ENCODE results near the gene OR2G2. TPM values are rescaled to one million over a fixed set of nuclear protein-coding genes. Genes with fewer than 3 reads are reported as not detected.

The OR2G2 gene
- total RNA-seq, 1 experiment from 2014 or later = not detected

DNA sequence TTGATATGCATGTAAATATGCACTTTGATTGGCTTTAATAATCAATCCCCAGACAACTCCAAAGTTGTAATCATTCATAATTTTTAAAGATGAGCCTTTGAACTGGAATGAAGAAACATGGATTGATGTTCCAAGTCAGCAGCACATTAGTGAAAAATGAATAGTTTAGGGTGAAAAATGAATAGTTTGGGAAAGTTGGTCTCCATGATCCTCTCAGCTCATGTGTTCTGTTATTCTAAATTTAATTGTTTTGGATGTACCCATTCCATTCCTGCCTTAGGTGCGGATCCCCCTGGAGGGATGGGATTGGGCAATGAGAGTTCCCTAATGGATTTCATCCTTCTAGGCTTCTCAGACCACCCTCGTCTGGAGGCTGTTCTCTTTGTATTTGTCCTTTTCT, 17.1 kb downstream of the OR2G2 start, which contains the start of gene OR2G3:
TSS of gene OR2G3 (plus strand) at position 301 of the 400 bp plus-strand sequence. CDS start at position 301, 0 bp downstream.
- CTCF ChIA-PET = no interaction called here
- no peaks in the 10 kb centered on the region for H3K4me1 Mint-ChIP-seq (ENCODE audit: low read depth, unreplicated experiment)
- intact Hi-C loops (cut with micrococcal nuclease; ENCODE audit: unreplicated experiment) = no loop called here
- no peaks in the 10 kb centered on the region for H3K36me3 Mint-ChIP-seq (ENCODE audit: insufficient read depth, unreplicated experiment)
- peaks cover 33% of the 10 kb centered on the region for H3K9me3 Mint-ChIP-seq (ENCODE audit: low read depth, unreplicated experiment)
- DNase-seq = no peak
- no peak within 1 kb of the TSS for H3K27ac Mint-ChIP-seq (ENCODE audit: unreplicated experiment)
- no peaks in the 10 kb centered on the region for H3K27me3 Mint-ChIP-seq (ENCODE audit: unreplicated experiment)
- TF ChIP-seq, protein P1, sequence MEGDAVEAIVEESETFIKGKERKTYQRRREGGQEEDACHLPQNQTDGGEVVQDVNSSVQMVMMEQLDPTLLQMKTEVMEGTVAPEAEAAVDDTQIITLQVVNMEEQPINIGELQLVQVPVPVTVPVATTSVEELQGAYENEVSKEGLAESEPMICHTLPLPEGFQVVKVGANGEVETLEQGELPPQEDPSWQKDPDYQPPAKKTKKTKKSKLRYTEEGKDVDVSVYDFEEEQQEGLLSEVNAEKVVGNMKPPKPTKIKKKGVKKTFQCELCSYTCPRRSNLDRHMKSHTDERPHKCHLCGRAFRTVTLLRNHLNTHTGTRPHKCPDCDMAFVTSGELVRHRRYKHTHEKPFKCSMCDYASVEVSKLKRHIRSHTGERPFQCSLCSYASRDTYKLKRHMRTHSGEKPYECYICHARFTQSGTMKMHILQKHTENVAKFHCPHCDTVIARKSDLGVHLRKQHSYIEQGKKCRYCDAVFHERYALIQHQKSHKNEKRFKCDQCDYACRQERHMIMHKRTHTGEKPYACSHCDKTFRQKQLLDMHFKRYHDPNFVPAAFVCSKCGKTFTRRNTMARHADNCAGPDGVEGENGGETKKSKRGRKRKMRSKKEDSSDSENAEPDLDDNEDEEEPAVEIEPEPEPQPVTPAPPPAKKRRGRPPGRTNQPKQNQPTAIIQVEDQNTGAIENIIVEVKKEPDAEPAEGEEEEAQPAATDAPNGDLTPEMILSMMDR (IDR thresholded peaks at IDR 0.05; ENCODE audit: unreplicated experiment) = no peak
- H3K4me3 Mint-ChIP-seq (ENCODE audit: low read depth, unreplicated experiment) = no peak within 1 kb of the TSS
- no TSS peak for BruUV-seq (replicated peaks)

- intact Hi-C loops (cut with micrococcal nuclease; ENCODE audit: unreplicated experiment) = no loop called here
- H3K27ac Mint-ChIP-seq (ENCODE audit: unreplicated experiment) = no peak overlapping the region
- H3K36me3 Mint-ChIP-seq (ENCODE audit: insufficient read depth, unreplicated experiment) = no peaks in the 10 kb centered on the region
- DNase-seq = no peak
- no peak overlapping the region for H3K4me3 Mint-ChIP-seq (ENCODE audit: low read depth, unreplicated experiment)
- H3K4me1 Mint-ChIP-seq (ENCODE audit: low read depth, unreplicated experiment) = no peaks in the 10 kb centered on the region
- H3K27me3 Mint-ChIP-seq (ENCODE audit: unreplicated experiment) = no peaks in the 10 kb centered on the region
- H3K9me3 Mint-ChIP-seq (ENCODE audit: low read depth, unreplicated experiment) = peaks cover 24% of the 10 kb centered on the region
- TF ChIP-seq, protein P1 (IDR thresholded peaks at IDR 0.05; ENCODE audit: unreplicated experiment) = no peak
- BruUV-seq (replicated peaks) = no TSS peak
- CTCF ChIA-PET = no interaction called here
These were observed 25.2 kb downstream of the OR2G2 start for GRCh38 chr1:247613405-247613804.

DNA sequence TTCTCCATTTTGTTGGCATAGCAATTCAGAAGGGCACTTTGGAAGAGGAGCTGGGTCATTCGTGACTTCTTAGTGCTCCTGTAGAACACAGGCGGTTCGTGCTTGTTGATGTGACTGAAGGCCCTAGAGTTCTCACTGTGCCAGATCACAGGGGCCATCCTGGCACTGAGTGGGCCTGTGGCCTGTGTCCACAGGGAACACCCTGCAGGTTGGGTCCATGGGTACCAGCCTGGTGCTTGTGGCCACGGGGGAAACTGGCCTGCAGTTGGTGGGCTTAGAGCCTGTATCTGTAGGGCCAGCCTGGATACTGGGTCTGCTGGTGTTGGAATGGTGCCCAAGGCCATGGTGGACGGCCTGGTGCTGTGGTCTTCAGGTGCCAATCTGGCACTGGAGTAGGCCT, 26.5 kb downstream of the OR2G2 start:
- no peaks in the 10 kb centered on the region for H3K36me3 Mint-ChIP-seq (ENCODE audit: insufficient read depth, unreplicated experiment)
- H3K4me3 Mint-ChIP-seq (ENCODE audit: low read depth, unreplicated experiment) = no peak overlapping the region
- intact Hi-C loops (cut with micrococcal nuclease; ENCODE audit: unreplicated experiment) = no loop called here
- H3K9me3 Mint-ChIP-seq (ENCODE audit: low read depth, unreplicated experiment) = peaks cover 19% of the 10 kb centered on the region
- BruUV-seq (replicated peaks) = no TSS peak
- TF ChIP-seq, protein P1 (IDR thresholded peaks at IDR 0.05; ENCODE audit: unreplicated experiment) = no peak
- H3K27me3 Mint-ChIP-seq (ENCODE audit: unreplicated experiment) = no peaks in the 10 kb centered on the region
- no peak overlapping the region for H3K27ac Mint-ChIP-seq (ENCODE audit: unreplicated experiment)
- no peaks in the 10 kb centered on the region for H3K4me1 Mint-ChIP-seq (ENCODE audit: low read depth, unreplicated experiment)
- CTCF ChIA-PET = no interaction called here
- DNase-seq = no peak

DNA sequence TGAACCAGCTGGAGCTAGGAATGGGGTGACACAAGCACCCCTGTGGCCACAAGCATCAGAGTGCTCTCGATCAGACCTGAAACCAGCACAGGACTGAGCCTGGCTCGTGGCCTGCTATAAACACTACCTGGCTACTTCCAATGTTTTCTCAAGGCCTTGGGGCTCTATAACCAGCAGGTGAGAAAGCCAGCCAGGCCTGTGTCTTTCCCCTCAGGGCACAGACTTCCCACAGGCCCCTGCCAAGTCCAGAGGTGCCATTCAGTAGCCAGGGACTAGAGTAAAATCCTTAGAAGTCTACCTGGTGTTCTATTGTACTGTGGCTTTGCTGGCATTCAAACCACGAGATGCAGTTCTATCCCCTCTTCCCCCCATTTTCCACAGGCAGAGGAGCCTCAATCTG, 39.8 kb downstream of the OR2G2 start:
- DNase-seq = no peak
- Mint-ChIP-seq H3K4me1 (ENCODE audit: low read depth, unreplicated experiment) (no peaks in the 10 kb centered on the region), H3K4me3 (ENCODE audit: low read depth, unreplicated experiment) (no peak overlapping the region), H3K9me3 (ENCODE audit: low read depth, unreplicated experiment) (peaks cover 24% of the 10 kb centered on the region), H3K27ac (ENCODE audit: unreplicated experiment) (no peak overlapping the region), H3K27me3 (ENCODE audit: unreplicated experiment) (no peaks in the 10 kb centered on the region), H3K36me3 (ENCODE audit: insufficient read depth, unreplicated experiment) (no peaks in the 10 kb centered on the region)
- TF ChIP-seq, protein P1 (IDR thresholded peaks at IDR 0.05; ENCODE audit: unreplicated experiment) = no peak
- no TSS peak for BruUV-seq (replicated peaks)
- intact Hi-C loops (cut with micrococcal nuclease; ENCODE audit: unreplicated experiment) = no loop called here
- CTCF ChIA-PET = no interaction called here

Measured in Calu3 (cell line).